HG03469 (cell line): ENCODE data around the gene C9orf85.
"Not testable (repeated sequence)": the region's sequence is repeated elsewhere in the genome, so short reads cannot be mapped to it uniquely, and the experiment has no call there.

ENCODE experiments used
- ATAC-seq: cut with Tn5 transposase; IDR thresholded peaks from one replicate; pipeline ENCODE4 v1.9.1; 2021; ENCODE audit warnings: mild to moderate bottlenecking, moderate library complexity, moderate number of reproducible peaks; ENCODE audit not compliant: unreplicated experiment

The C9orf85 gene

GRCh38 chr9:71987471-71988371 lies 76.3 kb downstream of the C9orf85 start:
- no peak for ATAC-seq

GRCh38 chr9:71990466-71990865 lies 79.0 kb downstream of the C9orf85 start:
- ATAC-seq = no peak

GRCh38 chr9:72005451-72005850 lies 94.0 kb downstream of the C9orf85 start:
- no peak for ATAC-seq

- no peak for ATAC-seq
Measured at GRCh38 chr9:72006501-72006900, 95.1 kb downstream of the C9orf85 start.

GRCh38 chr9:72007726-72008125 lies 96.3 kb downstream of the C9orf85 start:
- ATAC-seq = not testable (repeated sequence)

- ATAC-seq = no peak
Measured at GRCh38 chr9:72012646-72013045, 101.2 kb downstream of the C9orf85 start.

- no peak for ATAC-seq
Measured at GRCh38 chr9:72013292-72013760, 101.9 kb downstream of the C9orf85 start.

GRCh38 chr9:72022841-72023240 lies 111.4 kb downstream of the C9orf85 start:
- ATAC-seq = no peak
